PC-9 (cell line): ENCODE results near the gene UBR4. TPM values are rescaled to one million over a fixed set of nuclear protein-coding genes. Genes with fewer than 3 reads are reported as not detected.

Experiments
- BruUV-seq: library from RNA; stranded (reverse); fragments of 400-500 nt; replicated peaks from 2 replicates; lab custom pipeline; 2021; lab: Mats Ljungman, UMichigan
- CTCF ChIA-PET: fragments of 300-600 bp; sonication (Branson Sonifier 250); formaldehyde crosslinking; loops from one replicate; lab custom pipeline; 2022; ENCODE audit warnings: antibody characterized with exemption; lab: Charles Lee
- POLR2A ChIA-PET: fragments of 300-600 bp; sonication (Branson Sonifier 250); formaldehyde crosslinking; loops from one replicate; lab custom pipeline; 2022; ENCODE audit warnings: antibody characterized with exemption; ENCODE audit not compliant: unreplicated experiment; lab: Charles Lee
- DNase-seq, 2 experiments: peaks; one replicate each; pipeline versions ENCODE4 v3.0.0 to v3.0.0-alpha.2; 2015 to 2022; ENCODE audit warnings: mixed read lengths in 1 of 2
- H2AFZ ChIP-seq: fragments of 200-600 bp; sonication (generic); 2 replicates; pipeline ENCODE4 v1.8.1; 2017; ENCODE audit warnings: antibody characterized with exemption
- H3F3A ChIP-seq: fragments of 200-600 bp; sonication (generic); 2 replicates; pipeline ENCODE4 v1.8.1; 2017; ENCODE audit warnings: antibody characterized with exemption, mild to moderate bottlenecking, low read depth; ENCODE audit not compliant: insufficient read depth
- H3K27ac ChIP-seq: fragments of 200-600 bp; sonication (generic); 2 replicates; pipeline ENCODE4 v1.6.1; 2016; ENCODE audit warnings: mixed run types
- H3K27me3 ChIP-seq: fragments of 200-600 bp; sonication (generic); 2 replicates; pipeline ENCODE4 v1.6.1; 2016; ENCODE audit warnings: low read depth, mixed run types; ENCODE audit not compliant: insufficient read depth
- H3K36me3 ChIP-seq: fragments of 200-600 bp; sonication (generic); 2 replicates; pipeline ENCODE4 v1.6.1; 2016; ENCODE audit warnings: low read depth, mixed run types
- H3K4me1 ChIP-seq: fragments of 200-600 bp; sonication (generic); replicated peaks from 2 replicates; pipeline ENCODE4 v1.6.1; 2016; ENCODE audit warnings: mixed run types; ENCODE audit not compliant: insufficient read depth
- H3K4me2 ChIP-seq: fragments of 200-600 bp; sonication (generic); 2 replicates; pipeline ENCODE4 v1.6.1; 2017; ENCODE audit warnings: mixed run types
- H3K4me3 ChIP-seq: fragments of 200-600 bp; sonication (generic); 2 replicates; pipeline ENCODE4 v1.6.1; 2016; ENCODE audit warnings: mixed run types
- H3K79me2 ChIP-seq: fragments of 200-600 bp; sonication (generic); 2 replicates; pipeline ENCODE4 v1.6.1; 2017; ENCODE audit warnings: low read depth, mixed run types
- H3K9me2 ChIP-seq: fragments of 200-600 bp; sonication (generic); 2 replicates; pipeline ENCODE4 v1.8.1; 2017; ENCODE audit warnings: mild to moderate bottlenecking; ENCODE audit not compliant: insufficient read depth
- H3K9me3 ChIP-seq: fragments of 200-600 bp; sonication (generic); 2 replicates; pipeline ENCODE4 v1.8.1; 2016; ENCODE audit warnings: low read depth; ENCODE audit not compliant: insufficient read depth
- H4K20me1 ChIP-seq: fragments of 200-600 bp; sonication (generic); 2 replicates; pipeline ENCODE4 v1.8.1; 2017; ENCODE audit not compliant: insufficient read depth
- CTCF ChIP-seq: fragments of 200-600 bp; sonication (generic); conservative IDR thresholded peaks from 2 replicates; pipeline ENCODE4 v1.6.1; 2017; ENCODE audit warnings: mixed run types, antibody characterized with exemption, mild to moderate bottlenecking, moderate library complexity
- EZH2 ChIP-seq: fragments of 200-600 bp; sonication (generic); IDR thresholded peaks from 2 replicates; pipeline ENCODE4 v1.8.0; 2017; ENCODE audit warnings: antibody characterized with exemption, low read depth
- intact Hi-C: fragments of 100-400 bp; cut with micrococcal nuclease; formaldehyde crosslinking; loops from one replicate; pipeline ENCODE4 v1.10.0; 2022; ENCODE audit not compliant: unreplicated experiment
- total RNA-seq: library from RNA; stranded (reverse); gene quantifications from 2 replicates; pipeline ENCODE4 v1.2.3, GENCODE V29; 2021

Gene UBR4
- total RNA-seq, 1 experiment from 2014 or later: 117 TPM

- no TSS peak for BruUV-seq
- H3K27ac ChIP-seq: 0 out of 2 replicates have a peak overlapping the region, but pooled peaks have one; percentile 32
- CTCF ChIA-PET: no interaction called here
- TF ChIP-seq EZH2: no peak
- TF ChIP-seq CTCF: no peak
- H3F3A ChIP-seq: peaks cover 5% of the 10 kb centered on the region; the same call in 1 of the 2 replicates
- H3K4me3 ChIP-seq: no peak overlapping the region
- no peaks in the 10 kb centered on the region for H3K27me3 ChIP-seq
- H3K36me3 ChIP-seq: no peaks in the 10 kb centered on the region
- DNase-seq: no peak
- no peaks in the 10 kb centered on the region for H3K9me3 ChIP-seq
- no peaks in the 10 kb centered on the region for H4K20me1 ChIP-seq
- peaks cover 15% of the 10 kb centered on the region for H3K4me1 ChIP-seq
- no peaks in the 10 kb centered on the region for H3K9me2 ChIP-seq
- POLR2A ChIA-PET: no interaction called here
- H3K4me2 ChIP-seq: no peak overlapping the region
- no peak overlapping the region for H2AFZ ChIP-seq
- intact Hi-C loops: loop anchor here (2.0 kb wide), 1 partner anchor 17 kb away; no protein-coding TSS in a partner anchor
- H3K79me2 ChIP-seq: no peaks in the 10 kb centered on the region
Observed at GRCh38 chr1:19028110-19028509, 182.0 kb downstream of the UBR4 start.

Other genes starting within 250 kb of the UBR4 start
- gene EMC1, start 41.3 kb upstream of the UBR4 start, total RNA-seq: 40.7 and 45.8 TPM in 2 replicates
- gene MRTO4, start 41.5 kb upstream of the UBR4 start, total RNA-seq: 29.0 and 32.4 TPM in 2 replicates
- gene AKR7A3, start 78.5 kb upstream of the UBR4 start, total RNA-seq: 1.9 and 2.5 TPM in 2 replicates
- gene AKR7A2, start 101.9 kb upstream of the UBR4 start, total RNA-seq: 79.6 and 114 TPM in 2 replicates
- gene SLC66A1, start 102.1 kb upstream of the UBR4 start, total RNA-seq: 13.8 and 15.1 TPM in 2 replicates